Mammary epithelial cell (primary cell): ENCODE measurements around the gene GNG5.

ENCODE experiments used
- CTCF ChIP-seq, 2 donors: IDR thresholded peaks in 1 of 2; conservative IDR thresholded peaks in 1 of 2; 2 replicates each; pipeline ENCODE4 v1.5.1; 2011 to 2012; ENCODE audit warnings: inconsistent platforms in 2 of 2, low read length in 2 of 2, mild to moderate bottlenecking in 2 of 2, control low read depth in 1 of 2, low read depth in 1 of 2; ENCODE audit not compliant: insufficient read depth in 1 of 2; ENCODE audit errors: extremely low read depth in 1 of 2
- EZH2 ChIP-seq: IDR thresholded peaks from 2 replicates; pipeline ENCODE4 v1.6.1; 2012; ENCODE audit warnings: low read length, inconsistent platforms, borderline replicate concordance

- TF ChIP-seq CTCF (conservative IDR thresholded peaks at IDR 0.05 in 1 of 2, IDR thresholded peaks at IDR 0.05 in 1 of 2; ENCODE audit: extremely low read depth in 1 of 2, insufficient read depth in 1 of 2, low read depth in 1 of 2, low read length in 2 of 2), result no peak
- no peak for TF ChIP-seq EZH2
Measured at GRCh38 chr1:84496498-84496897, 9.9 kb downstream of the GNG5 start.
